ENCODE data around the gene TRIM4.

GRCh38 chr7:99876933-99877332 lies 42.4 kb downstream of the TRIM4 start, which contains the start of gene OR2AE1:
- TF ChIP-seq POLR2A (IDR thresholded peaks at IDR 0.05) = no peak
- no peak for TF ChIP-seq CTCF (IDR thresholded peaks at IDR 0.05)
